HL-60 (cell line): ENCODE data around the gene HNRNPF.

Experiments used
- DNase-seq, 2 experiments: peaks; one replicate each; pipeline ENCODE4 v3.0.0-alpha.2; 2010 to 2020; ENCODE audit warnings: low read depth in 1 of 2, low spot score in 1 of 2
- H3K27ac ChIP-seq: fragments of 250-450 bp; sonication (Bioruptor Pico); replicated peaks from 2 replicates; pipeline ENCODE4 v1.5.1; 2020; ENCODE audit warnings: mild to moderate bottlenecking, moderate library complexity
- H3K27me3 ChIP-seq: fragments of 250-450 bp; sonication (Bioruptor Pico); 2 replicates; pipeline ENCODE4 v1.5.1; 2021; ENCODE audit warnings: mild to moderate bottlenecking, moderate library complexity; ENCODE audit not compliant: insufficient read depth, poor library complexity, severe bottlenecking
- H3K4me3 ChIP-seq: replicated peaks from 2 replicates; pipeline ENCODE4 v1.5.1; 2011; ENCODE audit warnings: mild to moderate bottlenecking, control low read depth, low read length; ENCODE audit not compliant: insufficient read depth
- CTCF ChIP-seq: IDR thresholded peaks from one replicate; pipeline ENCODE4 v1.5.1; 2011; ENCODE audit warnings: low read length, control low read depth, inconsistent platforms; ENCODE audit not compliant: insufficient read depth
- GABPA ChIP-seq: IDR thresholded peaks from 2 replicates; pipeline ENCODE4 v1.6.1; 2012; ENCODE audit warnings: low read depth
- POLR2AphosphoS5 ChIP-seq: IDR thresholded peaks from 2 replicates; pipeline ENCODE4 v1.6.1; 2012; ENCODE audit warnings: low read depth
- SPI1 ChIP-seq: IDR thresholded peaks from 2 replicates; pipeline ENCODE4 v1.6.1; 2012; ENCODE audit warnings: low read depth, mild to moderate bottlenecking, borderline replicate concordance
- TF ChIP-seq, protein P1 (sequence below): IDR thresholded peaks from 2 replicates; pipeline ENCODE4 v1.6.1; 2012; ENCODE audit warnings: low read depth; ENCODE audit not compliant: insufficient replicate concordance

Gene HNRNPF

DNA sequence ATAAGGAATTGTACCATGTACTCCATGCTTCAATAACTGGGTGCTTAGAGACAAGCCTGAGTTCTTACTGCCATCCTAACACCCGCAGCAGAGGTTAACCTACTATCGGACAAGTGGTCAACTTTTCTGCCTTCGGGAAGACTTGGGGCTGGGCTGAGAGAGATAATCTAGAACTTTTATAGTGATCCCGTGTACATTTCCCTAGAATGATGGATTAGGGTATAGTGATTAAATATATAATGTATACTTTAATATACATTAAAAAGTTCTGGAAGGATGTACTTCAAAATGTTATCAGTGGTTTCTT lies 12.2 kb upstream of the HNRNPF start:
- TF ChIP-seq POLR2AphosphoS5 (no peak), GABPA (no peak), CTCF (no peak), SPI1 (no peak)
- TF ChIP-seq, protein P1, sequence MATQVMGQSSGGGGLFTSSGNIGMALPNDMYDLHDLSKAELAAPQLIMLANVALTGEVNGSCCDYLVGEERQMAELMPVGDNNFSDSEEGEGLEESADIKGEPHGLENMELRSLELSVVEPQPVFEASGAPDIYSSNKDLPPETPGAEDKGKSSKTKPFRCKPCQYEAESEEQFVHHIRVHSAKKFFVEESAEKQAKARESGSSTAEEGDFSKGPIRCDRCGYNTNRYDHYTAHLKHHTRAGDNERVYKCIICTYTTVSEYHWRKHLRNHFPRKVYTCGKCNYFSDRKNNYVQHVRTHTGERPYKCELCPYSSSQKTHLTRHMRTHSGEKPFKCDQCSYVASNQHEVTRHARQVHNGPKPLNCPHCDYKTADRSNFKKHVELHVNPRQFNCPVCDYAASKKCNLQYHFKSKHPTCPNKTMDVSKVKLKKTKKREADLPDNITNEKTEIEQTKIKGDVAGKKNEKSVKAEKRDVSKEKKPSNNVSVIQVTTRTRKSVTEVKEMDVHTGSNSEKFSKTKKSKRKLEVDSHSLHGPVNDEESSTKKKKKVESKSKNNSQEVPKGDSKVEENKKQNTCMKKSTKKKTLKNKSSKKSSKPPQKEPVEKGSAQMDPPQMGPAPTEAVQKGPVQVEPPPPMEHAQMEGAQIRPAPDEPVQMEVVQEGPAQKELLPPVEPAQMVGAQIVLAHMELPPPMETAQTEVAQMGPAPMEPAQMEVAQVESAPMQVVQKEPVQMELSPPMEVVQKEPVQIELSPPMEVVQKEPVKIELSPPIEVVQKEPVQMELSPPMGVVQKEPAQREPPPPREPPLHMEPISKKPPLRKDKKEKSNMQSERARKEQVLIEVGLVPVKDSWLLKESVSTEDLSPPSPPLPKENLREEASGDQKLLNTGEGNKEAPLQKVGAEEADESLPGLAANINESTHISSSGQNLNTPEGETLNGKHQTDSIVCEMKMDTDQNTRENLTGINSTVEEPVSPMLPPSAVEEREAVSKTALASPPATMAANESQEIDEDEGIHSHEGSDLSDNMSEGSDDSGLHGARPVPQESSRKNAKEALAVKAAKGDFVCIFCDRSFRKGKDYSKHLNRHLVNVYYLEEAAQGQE: no peak
- Histone ChIP-seq H3K27me3 (no peaks in the 10 kb centered on the region), H3K4me3 (peak overlapping the region; percentile 24), H3K27ac (peak overlapping the region; percentile 95)
- no peak for DNase-seq

DNA sequence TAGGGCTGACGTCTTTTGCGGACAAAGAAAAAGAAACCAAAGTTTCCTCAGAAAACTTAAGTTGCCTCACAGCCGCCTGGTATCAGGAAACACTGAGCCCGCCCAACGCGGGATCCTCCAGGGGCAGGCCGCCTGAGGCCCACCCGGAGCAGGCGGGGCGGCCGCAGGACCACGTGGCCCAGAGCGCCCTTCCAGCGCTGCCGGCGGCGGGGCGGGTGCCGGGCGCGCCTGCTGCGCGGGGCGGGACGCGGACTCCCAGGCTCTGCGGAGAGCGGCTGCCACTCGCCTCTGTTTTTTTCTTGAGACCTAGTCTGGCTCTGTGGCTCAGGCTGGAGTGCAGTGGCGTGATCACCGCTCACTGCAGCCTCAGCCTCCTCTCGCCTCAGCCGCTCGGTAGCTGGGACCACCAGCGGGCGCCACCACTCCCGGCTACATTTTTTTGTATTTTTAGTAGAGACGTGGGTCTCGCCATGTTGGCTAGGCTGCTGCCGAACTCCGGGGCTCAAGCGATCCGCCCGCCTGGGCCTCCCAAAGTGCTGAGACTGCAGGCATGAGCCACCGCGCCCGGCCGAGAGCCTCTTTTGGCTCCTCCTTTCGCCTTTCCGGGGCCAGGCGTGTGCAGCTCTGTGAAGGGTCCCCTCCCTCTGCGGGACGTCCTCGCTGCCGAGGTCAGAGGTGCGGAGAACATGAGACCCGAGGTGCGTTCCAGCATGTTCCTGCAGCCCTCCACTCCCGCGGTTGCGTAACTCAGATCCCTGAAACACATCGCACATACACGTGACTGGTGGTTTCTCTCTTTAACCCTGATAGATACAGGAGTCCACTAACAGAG lies 11.6 kb upstream of the HNRNPF start:
- peak; percentile 87 to 96 for DNase-seq
- Histone ChIP-seq H3K4me3 (peak overlapping the region; percentile 24), H3K27me3 (no peaks in the 10 kb centered on the region), H3K27ac (peak overlapping the region; percentile 95)
- TF ChIP-seq SPI1: no peak
- TF ChIP-seq, protein P1: peak; percentile 67
- peak; percentile 57; the same call in 1 of the 2 replicates for TF ChIP-seq GABPA
- TF ChIP-seq POLR2AphosphoS5: peak; percentile 63; the same call in 1 of the 2 replicates
- no peak for TF ChIP-seq CTCF

- H3K4me3 ChIP-seq: peak overlapping the region; percentile 13; the same call in 1 of the 2 replicates
Measured at GRCh38 chr10:43419997-43420368, 11.0 kb upstream of the HNRNPF start.

More at GRCh38 chr10:43419997-43420368, 11.0 kb upstream of the HNRNPF start:
- DNase-seq: no peak
- TF ChIP-seq, protein P1: no peak
- TF ChIP-seq CTCF: no peak
- no peak for TF ChIP-seq GABPA
- TF ChIP-seq SPI1: no peak
- TF ChIP-seq POLR2AphosphoS5: peak; percentile 39; the same call in 1 of the 2 replicates
- peak overlapping the region; percentile 95 for H3K27ac ChIP-seq
- no peaks in the 10 kb centered on the region for H3K27me3 ChIP-seq
